Ishikawa (cell line): ENCODE results near the gene PDE4B.

Experiments used
- CEBPB ChIP-seq: IDR thresholded peaks from 2 replicates; pipeline ENCODE4 v1.6.1; 2012
- CREB1 ChIP-seq: IDR thresholded peaks from 2 replicates; pipeline ENCODE4 v1.6.1; 2012; ENCODE audit warnings: low read depth
- EGR1 ChIP-seq: IDR thresholded peaks from 2 replicates; pipeline ENCODE4 v1.6.1; 2012
- EP300 ChIP-seq: IDR thresholded peaks from 2 replicates; pipeline ENCODE4 v1.6.1; 2012; ENCODE audit warnings: borderline replicate concordance
- FOXM1 ChIP-seq: IDR thresholded peaks from 2 replicates; pipeline ENCODE4 v1.6.1; 2012; ENCODE audit warnings: low read depth, borderline replicate concordance
- MAX ChIP-seq: IDR thresholded peaks from 2 replicates; pipeline ENCODE4 v1.6.1; 2012
- NFIC ChIP-seq: IDR thresholded peaks from 2 replicates; pipeline ENCODE4 v1.6.1; 2012
- RAD21 ChIP-seq: IDR thresholded peaks from 2 replicates; pipeline ENCODE4 v1.6.1; 2012; ENCODE audit warnings: low read depth
- REST ChIP-seq: IDR thresholded peaks from 2 replicates; pipeline ENCODE4 v1.6.1; 2012; ENCODE audit warnings: low read depth, mild to moderate bottlenecking
- TAF1 ChIP-seq: IDR thresholded peaks from 2 replicates; pipeline ENCODE4 v1.6.1; 2012; ENCODE audit warnings: low read depth, mild to moderate bottlenecking
- TCF12 ChIP-seq: IDR thresholded peaks from 2 replicates; pipeline ENCODE4 v1.6.1; 2012; ENCODE audit warnings: low read depth
- TEAD4 ChIP-seq: IDR thresholded peaks from 2 replicates; pipeline ENCODE4 v1.6.1; 2012
- USF1 ChIP-seq: IDR thresholded peaks from 2 replicates; pipeline ENCODE4 v1.6.1; 2012
- YY1 ChIP-seq: IDR thresholded peaks from 2 replicates; pipeline ENCODE4 v1.6.1; 2012; ENCODE audit warnings: low read depth
- ZBTB7A ChIP-seq: IDR thresholded peaks from 2 replicates; pipeline ENCODE4 v1.6.1; 2012; ENCODE audit warnings: low read depth

Gene PDE4B

GRCh38 chr1:66336641-66336990 lies 543.9 kb downstream of the PDE4B start:
- TF ChIP-seq USF1 = no peak
- no peak for TF ChIP-seq CREB1
- no peak for TF ChIP-seq TCF12
- TF ChIP-seq TEAD4 = no peak
- no peak for TF ChIP-seq NFIC
- TF ChIP-seq ZBTB7A = no peak
- TF ChIP-seq REST = no peak
- no peak for TF ChIP-seq CEBPB
- TF ChIP-seq EP300 = no peak
- no peak for TF ChIP-seq MAX
- TF ChIP-seq FOXM1 = no peak
- no peak for TF ChIP-seq EGR1
- TF ChIP-seq TAF1 = no peak
- no peak for TF ChIP-seq YY1

GRCh38 chr1:66337249-66337648 lies 544.6 kb downstream of the PDE4B start:
- no peak for TF ChIP-seq YY1

- TF ChIP-seq CEBPB (no peak), CREB1 (no peak), NFIC (no peak), EP300 (no peak), YY1 (no peak), FOXM1 (no peak), USF1 (no peak), TCF12 (no peak), RAD21 (no peak), ZBTB7A (no peak), TEAD4 (no peak), REST (no peak), MAX (no peak), EGR1 (no peak), TAF1 (no peak)
Measured at GRCh38 chr1:66339944-66340343, 547.2 kb downstream of the PDE4B start.

GRCh38 chr1:66341446-66342089 lies 548.9 kb downstream of the PDE4B start:
- TF ChIP-seq CEBPB (no peak), YY1 (no peak), REST (no peak), TEAD4 (no peak), TCF12 (no peak), EP300 (no peak), ZBTB7A (no peak), EGR1 (no peak), MAX (no peak)

GRCh38 chr1:66342707-66343106 lies 550.0 kb downstream of the PDE4B start:
- TF ChIP-seq EP300 = no peak
- TF ChIP-seq REST = no peak
- TF ChIP-seq TCF12 = no peak
- no peak for TF ChIP-seq YY1
- no peak for TF ChIP-seq MAX
- TF ChIP-seq EGR1 = no peak
- TF ChIP-seq FOXM1 = no peak
- no peak for TF ChIP-seq RAD21
- no peak for TF ChIP-seq TAF1
- TF ChIP-seq ZBTB7A = no peak
- no peak for TF ChIP-seq USF1
- no peak for TF ChIP-seq CEBPB
- no peak for TF ChIP-seq CREB1
- no peak for TF ChIP-seq TEAD4
- TF ChIP-seq NFIC = no peak
